WTC11 (cell line): ENCODE data around the gene OBSL1. TPM values are rescaled to one million over a fixed set of nuclear protein-coding genes. Genes with fewer than 3 reads are reported as not detected.

Source experiments
- ATAC-seq: fragments of 200-7000 bp; cut with Tn5 transposase; 2 replicates; pipeline ENCODE4 v1.10.0; 2021; ENCODE audit warnings: mild to moderate bottlenecking, moderate library complexity
- Bru-seq: library from RNA; stranded (reverse); fragments of 400-500 nt; gene quantifications from one replicate; lab custom pipeline; 2021; lab: Mats Ljungman, UMichigan
- CTCF ChIA-PET: fragments of 300-600 bp; sonication (Branson Sonifier 250); formaldehyde crosslinking; loops from one replicate; lab custom pipeline; 2021; ENCODE audit warnings: antibody characterized with exemption; lab: Charles Lee
- POLR2A ChIA-PET: fragments of 350-600 bp; sonication (Branson Sonifier 250); formaldehyde crosslinking; loops from one replicate; lab custom pipeline; 2021; ENCODE audit warnings: antibody characterized with exemption; lab: Charles Lee
- DNase-seq: peaks from one replicate; pipeline ENCODE4 v3.0.0; 2021; ENCODE audit warnings: low spot score
- H3K27ac Mint-ChIP-seq: 2 replicates; pipeline ENCODE4 v1.8.0; 2021; ENCODE audit warnings: mixed read lengths
- H3K27me3 Mint-ChIP-seq: 2 replicates; pipeline ENCODE4 v1.8.0; 2021; ENCODE audit warnings: low read depth, mild to moderate bottlenecking, moderate library complexity, mixed read lengths
- H3K36me3 Mint-ChIP-seq: 2 replicates; pipeline ENCODE4 v1.8.0; 2021; ENCODE audit warnings: mixed read lengths
- H3K4me1 Mint-ChIP-seq: 2 replicates; pipeline ENCODE4 v1.8.0; 2022; ENCODE audit warnings: mixed read lengths
- H3K4me3 Mint-ChIP-seq: 2 replicates; pipeline ENCODE4 v1.8.0; 2021; ENCODE audit warnings: mild to moderate bottlenecking, moderate library complexity, mixed read lengths
- H3K9me3 Mint-ChIP-seq: 2 replicates; pipeline ENCODE4 v1.8.0; 2021; ENCODE audit warnings: mixed read lengths
- GABPB1 ChIP-seq: sonication (generic); formaldehyde crosslinking; IDR thresholded peaks from 2 replicates; pipeline ENCODE4 v1.8.1; 2023; ENCODE audit warnings: mild to moderate bottlenecking, missing genetic modification reagents
- NFYB ChIP-seq: sonication (generic); formaldehyde crosslinking; conservative IDR thresholded peaks from 2 replicates; pipeline ENCODE4 v1.8.0; 2022; ENCODE audit warnings: low read depth, missing genetic modification reagents
- SP1 ChIP-seq: sonication (generic); formaldehyde crosslinking; conservative IDR thresholded peaks from 2 replicates; pipeline ENCODE4 v1.8.1; 2022; ENCODE audit warnings: missing genetic modification reagents
- long read RNA-seq, 3 experiments: library from RNA in 1 of 3; library from capped mRNA in 1 of 3; library from polyadenylated mRNA in 1 of 3; unstranded in 2 of 3; stranded (forward) in 1 of 3; transcript quantifications; one replicate each; pipeline ENCODE4 v2.0.0, GENCODE V29; 2021
- total RNA-seq: library from RNA; stranded (reverse); gene quantifications from 3 replicates; pipeline ENCODE4 v1.2.3, GENCODE V29; 2021
- TF ChIP-seq, protein P1 (sequence below): sonication (generic); formaldehyde crosslinking; IDR thresholded peaks from 2 replicates; pipeline ENCODE4 v1.8.1; 2022; ENCODE audit warnings: missing genetic modification reagents, borderline replicate concordance
- TF ChIP-seq, protein P2 (sequence below): sonication (generic); formaldehyde crosslinking; IDR thresholded peaks from 2 replicates; pipeline ENCODE4 v1.8.0; 2023; ENCODE audit warnings: mild to moderate bottlenecking, missing genetic modification reagents
- TF ChIP-seq, protein P3 (sequence below): sonication (generic); formaldehyde crosslinking; IDR thresholded peaks from 2 replicates; pipeline ENCODE4 v1.8.1; 2022; ENCODE audit warnings: mild to moderate bottlenecking, missing genetic modification reagents, moderate library complexity, borderline replicate concordance
- TF ChIP-seq, protein P4 (sequence below): sonication (generic); formaldehyde crosslinking; IDR thresholded peaks from 2 replicates; pipeline ENCODE4 v1.8.1; 2023; ENCODE audit warnings: mild to moderate bottlenecking, missing genetic modification reagents
- TF ChIP-seq, protein P5 (sequence below): sonication (generic); formaldehyde crosslinking; IDR thresholded peaks from 2 replicates; pipeline ENCODE4 v1.8.0; 2022; ENCODE audit warnings: mild to moderate bottlenecking, missing genetic modification reagents
- TF ChIP-seq, protein P6 (sequence below): sonication (generic); formaldehyde crosslinking; IDR thresholded peaks from 2 replicates; pipeline ENCODE4 v1.8.1; 2023; ENCODE audit warnings: mild to moderate bottlenecking, moderate library complexity, missing genetic modification reagents

Gene OBSL1
- 159 to 221 TPM (median 213 TPM) in 3 replicates for total RNA-seq
- percentile 76 among the genes with signal in this experiment for Bru-seq, nascent RNA
- long read RNA-seq, experiment 1, full-length matches to known transcripts, result 253 of 425 reads
- long read RNA-seq, experiment 1, partial matches to known transcripts, result 86 of 425 reads
- long read RNA-seq, experiment 1, other reads (novel, unspliced or antisense), result 86 of 425 reads
- long read RNA-seq, experiment 2, full-length matches to known transcripts, result 94 of 215 reads
- long read RNA-seq, experiment 2, partial matches to known transcripts, result 78 of 215 reads
- long read RNA-seq, experiment 2, other reads (novel, unspliced or antisense), result 43 of 215 reads
- long read RNA-seq, experiment 3, partial matches to known transcripts, result 11 of 15 reads
- long read RNA-seq, experiment 3, other reads (novel, unspliced or antisense), result 4 of 15 reads

DNA sequence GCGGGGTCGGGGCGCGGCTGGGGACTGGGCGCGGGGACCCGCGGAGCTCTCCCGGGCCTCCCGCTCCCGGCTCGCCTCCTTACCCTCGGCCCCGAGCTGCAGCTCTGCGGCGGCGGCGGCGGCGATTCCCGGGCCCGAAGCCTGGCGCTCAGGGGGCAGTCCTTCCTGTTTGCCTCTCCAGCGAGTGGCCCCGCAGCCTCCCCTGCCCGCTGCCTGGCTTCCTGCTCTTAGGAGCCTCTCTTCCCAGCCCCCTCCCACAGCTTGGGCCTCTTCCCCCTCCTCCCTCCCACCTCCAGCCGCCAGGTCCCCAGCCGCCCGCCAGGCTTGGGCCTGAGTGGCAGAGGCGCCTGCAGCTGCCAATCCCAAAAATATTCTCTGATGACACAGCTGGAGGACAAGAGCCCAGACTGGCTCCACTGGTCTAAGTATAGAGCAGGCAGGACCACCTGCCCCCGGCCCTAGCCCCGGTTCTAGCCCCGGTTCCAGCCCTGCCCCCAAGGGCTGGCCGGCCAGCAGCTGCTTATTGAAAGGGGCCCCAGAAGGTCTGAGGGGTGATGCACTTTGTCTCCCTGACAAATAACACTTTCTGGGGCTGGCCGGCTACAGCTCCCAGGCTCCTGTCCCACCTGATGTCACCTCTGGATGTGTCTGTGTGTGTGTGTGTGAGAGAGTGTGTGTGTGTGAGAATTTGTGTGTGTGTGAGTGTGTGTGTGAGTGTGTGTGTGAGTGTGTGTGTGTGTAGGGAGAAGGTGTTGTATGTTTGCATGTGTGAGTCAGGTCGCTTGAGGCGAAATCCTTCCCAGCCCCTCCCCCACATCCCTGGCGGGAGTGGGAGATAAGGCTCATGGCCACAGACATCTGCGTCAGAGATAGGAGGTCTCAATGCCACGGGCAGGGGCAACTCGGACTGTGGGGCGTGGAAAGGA is at the start of gene OBSL1:
TSS of gene OBSL1 (minus strand) at position 229 of the 926 bp plus-strand sequence. CDS start 307 bp downstream, outside the sequence.
- peak within 1 kb of the TSS; percentile 90 for H3K27ac Mint-ChIP-seq

More for the DNA sequence above, at the start of gene OBSL1:
- DNase-seq, result peak; percentile 88
- peaks cover 28% of the 10 kb centered on the region for H3K36me3 Mint-ChIP-seq
- ATAC-seq, result peak; percentile 79
- peak within 1 kb of the TSS; percentile 49 for H3K4me3 Mint-ChIP-seq
- CTCF ChIA-PET, result interaction anchor here (0.5 to 4.8 kb wide), 12 partner anchors 11 to 123 kb away, joined by 3 to 66 read pairs (median 4); partner anchors contain the start of genes CHPF and STK11IP
- no peaks in the 10 kb centered on the region for H3K9me3 Mint-ChIP-seq
- TF ChIP-seq, protein P1, sequence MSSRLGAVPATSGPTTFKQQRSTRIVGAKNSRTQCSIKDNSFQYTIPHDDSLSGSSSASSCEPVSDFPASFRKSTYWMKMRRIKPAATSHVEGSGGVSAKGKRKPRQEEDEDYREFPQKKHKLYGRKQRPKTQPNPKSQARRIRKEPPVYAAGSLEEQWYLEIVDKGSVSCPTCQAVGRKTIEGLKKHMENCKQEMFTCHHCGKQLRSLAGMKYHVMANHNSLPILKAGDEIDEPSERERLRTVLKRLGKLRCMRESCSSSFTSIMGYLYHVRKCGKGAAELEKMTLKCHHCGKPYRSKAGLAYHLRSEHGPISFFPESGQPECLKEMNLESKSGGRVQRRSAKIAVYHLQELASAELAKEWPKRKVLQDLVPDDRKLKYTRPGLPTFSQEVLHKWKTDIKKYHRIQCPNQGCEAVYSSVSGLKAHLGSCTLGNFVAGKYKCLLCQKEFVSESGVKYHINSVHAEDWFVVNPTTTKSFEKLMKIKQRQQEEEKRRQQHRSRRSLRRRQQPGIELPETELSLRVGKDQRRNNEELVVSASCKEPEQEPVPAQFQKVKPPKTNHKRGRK (CRISPR knock-in tag), result no peak
- TF ChIP-seq, protein P2, sequence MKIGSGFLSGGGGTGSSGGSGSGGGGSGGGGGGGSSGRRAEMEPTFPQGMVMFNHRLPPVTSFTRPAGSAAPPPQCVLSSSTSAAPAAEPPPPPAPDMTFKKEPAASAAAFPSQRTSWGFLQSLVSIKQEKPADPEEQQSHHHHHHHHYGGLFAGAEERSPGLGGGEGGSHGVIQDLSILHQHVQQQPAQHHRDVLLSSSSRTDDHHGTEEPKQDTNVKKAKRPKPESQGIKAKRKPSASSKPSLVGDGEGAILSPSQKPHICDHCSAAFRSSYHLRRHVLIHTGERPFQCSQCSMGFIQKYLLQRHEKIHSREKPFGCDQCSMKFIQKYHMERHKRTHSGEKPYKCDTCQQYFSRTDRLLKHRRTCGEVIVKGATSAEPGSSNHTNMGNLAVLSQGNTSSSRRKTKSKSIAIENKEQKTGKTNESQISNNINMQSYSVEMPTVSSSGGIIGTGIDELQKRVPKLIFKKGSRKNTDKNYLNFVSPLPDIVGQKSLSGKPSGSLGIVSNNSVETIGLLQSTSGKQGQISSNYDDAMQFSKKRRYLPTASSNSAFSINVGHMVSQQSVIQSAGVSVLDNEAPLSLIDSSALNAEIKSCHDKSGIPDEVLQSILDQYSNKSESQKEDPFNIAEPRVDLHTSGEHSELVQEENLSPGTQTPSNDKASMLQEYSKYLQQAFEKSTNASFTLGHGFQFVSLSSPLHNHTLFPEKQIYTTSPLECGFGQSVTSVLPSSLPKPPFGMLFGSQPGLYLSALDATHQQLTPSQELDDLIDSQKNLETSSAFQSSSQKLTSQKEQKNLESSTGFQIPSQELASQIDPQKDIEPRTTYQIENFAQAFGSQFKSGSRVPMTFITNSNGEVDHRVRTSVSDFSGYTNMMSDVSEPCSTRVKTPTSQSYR (CRISPR knock-in tag), result 0 out of 2 replicates have a peak, but pooled peaks have one; percentile 10
- TF ChIP-seq, protein P3, sequence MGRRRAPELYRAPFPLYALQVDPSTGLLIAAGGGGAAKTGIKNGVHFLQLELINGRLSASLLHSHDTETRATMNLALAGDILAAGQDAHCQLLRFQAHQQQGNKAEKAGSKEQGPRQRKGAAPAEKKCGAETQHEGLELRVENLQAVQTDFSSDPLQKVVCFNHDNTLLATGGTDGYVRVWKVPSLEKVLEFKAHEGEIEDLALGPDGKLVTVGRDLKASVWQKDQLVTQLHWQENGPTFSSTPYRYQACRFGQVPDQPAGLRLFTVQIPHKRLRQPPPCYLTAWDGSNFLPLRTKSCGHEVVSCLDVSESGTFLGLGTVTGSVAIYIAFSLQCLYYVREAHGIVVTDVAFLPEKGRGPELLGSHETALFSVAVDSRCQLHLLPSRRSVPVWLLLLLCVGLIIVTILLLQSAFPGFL (CRISPR knock-in tag), result 0 out of 2 replicates have a peak, but pooled peaks have one; percentile 60
- TF ChIP-seq, protein P4, sequence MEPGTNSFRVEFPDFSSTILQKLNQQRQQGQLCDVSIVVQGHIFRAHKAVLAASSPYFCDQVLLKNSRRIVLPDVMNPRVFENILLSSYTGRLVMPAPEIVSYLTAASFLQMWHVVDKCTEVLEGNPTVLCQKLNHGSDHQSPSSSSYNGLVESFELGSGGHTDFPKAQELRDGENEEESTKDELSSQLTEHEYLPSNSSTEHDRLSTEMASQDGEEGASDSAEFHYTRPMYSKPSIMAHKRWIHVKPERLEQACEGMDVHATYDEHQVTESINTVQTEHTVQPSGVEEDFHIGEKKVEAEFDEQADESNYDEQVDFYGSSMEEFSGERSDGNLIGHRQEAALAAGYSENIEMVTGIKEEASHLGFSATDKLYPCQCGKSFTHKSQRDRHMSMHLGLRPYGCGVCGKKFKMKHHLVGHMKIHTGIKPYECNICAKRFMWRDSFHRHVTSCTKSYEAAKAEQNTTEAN (CRISPR knock-in tag), result peak; percentile 37; the same call in 1 of the 2 replicates
- TF ChIP-seq NFYB (no peak), SP1 (CRISPR knock-in tag) (peak; percentile 53; the same call in 1 of the 2 replicates), GABPB1 (CRISPR knock-in tag) (peak; percentile 37; the same call in 1 of the 2 replicates)
- TF ChIP-seq, protein P5, sequence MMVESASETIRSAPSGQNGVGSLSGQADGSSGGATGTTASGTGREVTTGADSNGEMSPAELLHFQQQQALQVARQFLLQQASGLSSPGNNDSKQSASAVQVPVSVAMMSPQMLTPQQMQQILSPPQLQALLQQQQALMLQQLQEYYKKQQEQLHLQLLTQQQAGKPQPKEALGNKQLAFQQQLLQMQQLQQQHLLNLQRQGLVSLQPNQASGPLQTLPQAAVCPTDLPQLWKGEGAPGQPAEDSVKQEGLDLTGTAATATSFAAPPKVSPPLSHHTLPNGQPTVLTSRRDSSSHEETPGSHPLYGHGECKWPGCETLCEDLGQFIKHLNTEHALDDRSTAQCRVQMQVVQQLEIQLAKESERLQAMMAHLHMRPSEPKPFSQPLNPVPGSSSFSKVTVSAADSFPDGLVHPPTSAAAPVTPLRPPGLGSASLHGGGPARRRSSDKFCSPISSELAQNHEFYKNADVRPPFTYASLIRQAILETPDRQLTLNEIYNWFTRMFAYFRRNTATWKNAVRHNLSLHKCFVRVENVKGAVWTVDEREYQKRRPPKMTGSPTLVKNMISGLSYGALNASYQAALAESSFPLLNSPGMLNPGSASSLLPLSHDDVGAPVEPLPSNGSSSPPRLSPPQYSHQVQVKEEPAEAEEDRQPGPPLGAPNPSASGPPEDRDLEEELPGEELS, result peak; percentile 55
- TF ChIP-seq, protein P6, sequence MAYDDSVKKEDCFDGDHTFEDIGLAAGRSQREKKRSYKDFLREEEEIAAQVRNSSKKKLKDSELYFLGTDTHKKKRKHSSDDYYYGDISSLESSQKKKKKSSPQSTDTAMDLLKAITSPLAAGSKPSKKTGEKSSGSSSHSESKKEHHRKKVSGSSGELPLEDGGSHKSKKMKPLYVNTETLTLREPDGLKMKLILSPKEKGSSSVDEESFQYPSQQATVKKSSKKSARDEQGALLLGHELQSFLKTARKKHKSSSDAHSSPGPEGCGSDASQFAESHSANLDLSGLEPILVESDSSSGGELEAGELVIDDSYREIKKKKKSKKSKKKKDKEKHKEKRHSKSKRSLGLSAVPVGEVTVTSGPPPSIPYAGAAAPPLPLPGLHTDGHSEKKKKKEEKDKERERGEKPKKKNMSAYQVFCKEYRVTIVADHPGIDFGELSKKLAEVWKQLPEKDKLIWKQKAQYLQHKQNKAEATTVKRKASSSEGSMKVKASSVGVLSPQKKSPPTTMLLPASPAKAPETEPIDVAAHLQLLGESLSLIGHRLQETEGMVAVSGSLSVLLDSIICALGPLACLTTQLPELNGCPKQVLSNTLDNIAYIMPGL (CRISPR knock-in tag), result 0 out of 2 replicates have a peak, but pooled peaks have one; percentile 39
- H3K4me1 Mint-ChIP-seq, result peaks cover 64% of the 10 kb centered on the region
- H3K27me3 Mint-ChIP-seq, result peaks cover 27% of the 10 kb centered on the region
- POLR2A ChIA-PET, result interaction anchor here (1.1 to 1.9 kb wide), 6 partner anchors 11 to 113 kb away, joined by 3 to 29 read pairs (median 6); partner anchors contain the start of gene STK11IP
